ENCODE results near the gene CPVL. TPM values are rescaled to one million over a fixed set of nuclear protein-coding genes. Genes with fewer than 3 reads are reported as not detected.

The CPVL gene
- total RNA-seq, 1 experiment from 2014 or later: 72.3 TPM

GRCh38 chr7:28973591-28973990 is 172.7 kb downstream of the CPVL start:
- H3K9me3 ChIP-seq (ENCODE audit: low read depth, low read length, poor library complexity, severe bottlenecking): peaks cover 24% of the 10 kb centered on the region
- no peaks in the 10 kb centered on the region for H3K36me3 ChIP-seq (ENCODE audit: insufficient read depth, low read length, poor library complexity, severe bottlenecking)
- no peak overlapping the region for H3K4me3 ChIP-seq (ENCODE audit: low read depth, low read length, poor library complexity, severe bottlenecking)
- H3K4me1 ChIP-seq (ENCODE audit: insufficient read depth, low read length, poor library complexity, severe bottlenecking): no peaks in the 10 kb centered on the region
- POLR2A ChIA-PET (ENCODE audit: low non-redundant PET): no interaction called here
- H3K27ac ChIP-seq (ENCODE audit: low read depth, low read length, poor library complexity, severe bottlenecking): no peak overlapping the region
- CTCF ChIA-PET: no interaction called here
- intact Hi-C loops (cut with micrococcal nuclease; ENCODE audit: unreplicated experiment): no loop called here
- no TSS peak for BruUV-seq (replicated peaks)
- no peak for TF ChIP-seq CTCF (conservative IDR thresholded peaks at IDR 0.05; ENCODE audit: low read depth, low read length)
- TF ChIP-seq EZH2 (IDR thresholded peaks at IDR 0.05; ENCODE audit: borderline replicate concordance, low read depth, low read length, poor library complexity, severe bottlenecking): no peak
- H3K27me3 ChIP-seq (replicated peaks; ENCODE audit: insufficient read depth, low read depth, low read length, poor library complexity): no peaks in the 10 kb centered on the region
- DNase-seq (ENCODE audit: low spot score): no peak

GRCh38 chr7:28964056-28964455 is 182.3 kb downstream of the CPVL start:
- no peaks in the 10 kb centered on the region for H3K27me3 ChIP-seq (replicated peaks; ENCODE audit: insufficient read depth, low read depth, low read length, poor library complexity)
- no peak overlapping the region for H3K4me3 ChIP-seq (ENCODE audit: low read depth, low read length, poor library complexity, severe bottlenecking)
- BruUV-seq (replicated peaks): no TSS peak
- no peak for DNase-seq (ENCODE audit: low spot score)
- TF ChIP-seq CTCF (conservative IDR thresholded peaks at IDR 0.05; ENCODE audit: low read depth, low read length) (no peak), EZH2 (IDR thresholded peaks at IDR 0.05; ENCODE audit: borderline replicate concordance, low read depth, low read length, poor library complexity, severe bottlenecking) (no peak)
- H3K9me3 ChIP-seq (ENCODE audit: low read depth, low read length, poor library complexity, severe bottlenecking): no peaks in the 10 kb centered on the region
- intact Hi-C loops (cut with micrococcal nuclease; ENCODE audit: unreplicated experiment): no loop called here
- H3K27ac ChIP-seq (ENCODE audit: low read depth, low read length, poor library complexity, severe bottlenecking): no peak overlapping the region
- peaks cover 4% of the 10 kb centered on the region for H3K4me1 ChIP-seq (ENCODE audit: insufficient read depth, low read length, poor library complexity, severe bottlenecking)
- POLR2A ChIA-PET (ENCODE audit: low non-redundant PET): no interaction called here
- no peaks in the 10 kb centered on the region for H3K36me3 ChIP-seq (ENCODE audit: insufficient read depth, low read length, poor library complexity, severe bottlenecking)
- CTCF ChIA-PET: interaction anchor here (1.3 kb wide), 1 partner anchor 8 kb away, joined by 3 read pairs; no protein-coding TSS in a partner anchor

GRCh38 chr7:28961972-28962371 is 184.4 kb downstream of the CPVL start:
- ChIA-PET CTCF (interaction anchor here (0.6 to 1.0 kb wide), 2 partner anchors 35 to 56 kb away, joined by 3 to 4 read pairs; no protein-coding TSS in a partner anchor), POLR2A (ENCODE audit: low non-redundant PET) (interaction anchor here (0.7 kb wide), 1 partner anchor 415 kb away, joined by 3 read pairs; no protein-coding TSS in a partner anchor)
- H3K27ac ChIP-seq (ENCODE audit: low read depth, low read length, poor library complexity, severe bottlenecking): no peak overlapping the region
- intact Hi-C loops (cut with micrococcal nuclease; ENCODE audit: unreplicated experiment): no loop called here
- peaks cover 5% of the 10 kb centered on the region for H3K27me3 ChIP-seq (replicated peaks; ENCODE audit: insufficient read depth, low read depth, low read length, poor library complexity)
- no peaks in the 10 kb centered on the region for H3K36me3 ChIP-seq (ENCODE audit: insufficient read depth, low read length, poor library complexity, severe bottlenecking)
- no peak for TF ChIP-seq CTCF (conservative IDR thresholded peaks at IDR 0.05; ENCODE audit: low read depth, low read length)
- no peak for TF ChIP-seq EZH2 (IDR thresholded peaks at IDR 0.05; ENCODE audit: borderline replicate concordance, low read depth, low read length, poor library complexity, severe bottlenecking)
- no TSS peak for BruUV-seq (replicated peaks)
- no peaks in the 10 kb centered on the region for H3K9me3 ChIP-seq (ENCODE audit: low read depth, low read length, poor library complexity, severe bottlenecking)
- H3K4me3 ChIP-seq (ENCODE audit: low read depth, low read length, poor library complexity, severe bottlenecking): no peak overlapping the region
- DNase-seq (ENCODE audit: low spot score): no peak
- peaks cover 21% of the 10 kb centered on the region for H3K4me1 ChIP-seq (ENCODE audit: insufficient read depth, low read length, poor library complexity, severe bottlenecking)
